Measurements from ENCODE around the gene CRCP. TPM values are rescaled to one million over a fixed set of nuclear protein-coding genes. Genes with fewer than 3 reads are reported as not detected.

CRCP gene
- total and polyA plus RNA-seq, 10 donors, result 11.5 to 46.2 (median 41.7) TPM

DNA sequence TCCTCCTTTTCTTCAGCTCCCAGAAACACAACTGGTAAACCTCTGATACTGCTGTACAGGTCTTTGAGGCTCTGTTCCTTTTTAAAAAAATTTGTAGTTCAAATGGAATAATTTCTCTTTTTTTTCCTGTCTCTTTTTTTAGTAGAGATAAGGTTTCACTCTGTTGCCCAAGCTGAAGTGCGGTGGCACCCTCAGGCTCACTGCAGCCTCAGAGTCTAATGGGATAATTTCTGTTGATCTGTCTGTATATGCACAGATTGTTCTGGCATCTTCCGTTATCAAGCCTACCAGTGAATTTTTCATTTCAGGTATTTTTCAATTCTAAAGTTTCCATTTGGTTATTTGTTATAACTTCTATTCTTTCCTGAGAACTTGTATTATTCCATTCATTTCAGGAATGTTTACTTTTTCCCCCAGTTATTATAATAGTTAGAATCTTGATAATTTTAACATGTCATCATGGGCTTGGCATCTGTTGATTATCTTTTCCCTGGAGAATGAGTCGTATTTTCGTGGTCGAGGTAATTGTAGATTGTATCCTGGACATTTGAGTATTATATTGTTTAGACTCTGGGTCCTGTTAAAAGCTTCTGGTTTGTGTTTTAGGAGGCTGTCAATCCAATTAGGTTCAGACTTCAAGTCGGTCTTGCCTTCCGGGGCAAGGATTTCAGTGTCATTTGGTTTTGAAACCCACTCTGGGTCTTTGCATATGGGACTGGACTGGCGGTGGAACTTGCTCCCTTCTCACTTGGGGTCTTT lies 24.5 kb downstream of the CRCP start:
- H3K36me3 ChIP-seq, result peaks cover 4 to 100% (median 62%) of the 10 kb centered on the region in 6 donors
- no peaks in the 10 kb centered on the region for H3K27me3 ChIP-seq (replicated peaks in 1 of 7)
- WGBS, 5 donors, result 86 to 94% (median 92%) methylated on average over 8 of the region's 8 CpGs
- H3K9me3 ChIP-seq, result no peaks in the 10 kb centered on the region
- H3K4me3 ChIP-seq, result no peak overlapping the region
- no peak for DNase-seq
- no peak overlapping the region for H3K27ac ChIP-seq
- intact Hi-C loops (cut with DNase I; ENCODE audit: low total_unique reads), result no loop called here
- H3K4me1 ChIP-seq, result peaks cover 0 to 34% (median 19%) of the 10 kb centered on the region in 6 donors
- TF ChIP-seq, protein P1, sequence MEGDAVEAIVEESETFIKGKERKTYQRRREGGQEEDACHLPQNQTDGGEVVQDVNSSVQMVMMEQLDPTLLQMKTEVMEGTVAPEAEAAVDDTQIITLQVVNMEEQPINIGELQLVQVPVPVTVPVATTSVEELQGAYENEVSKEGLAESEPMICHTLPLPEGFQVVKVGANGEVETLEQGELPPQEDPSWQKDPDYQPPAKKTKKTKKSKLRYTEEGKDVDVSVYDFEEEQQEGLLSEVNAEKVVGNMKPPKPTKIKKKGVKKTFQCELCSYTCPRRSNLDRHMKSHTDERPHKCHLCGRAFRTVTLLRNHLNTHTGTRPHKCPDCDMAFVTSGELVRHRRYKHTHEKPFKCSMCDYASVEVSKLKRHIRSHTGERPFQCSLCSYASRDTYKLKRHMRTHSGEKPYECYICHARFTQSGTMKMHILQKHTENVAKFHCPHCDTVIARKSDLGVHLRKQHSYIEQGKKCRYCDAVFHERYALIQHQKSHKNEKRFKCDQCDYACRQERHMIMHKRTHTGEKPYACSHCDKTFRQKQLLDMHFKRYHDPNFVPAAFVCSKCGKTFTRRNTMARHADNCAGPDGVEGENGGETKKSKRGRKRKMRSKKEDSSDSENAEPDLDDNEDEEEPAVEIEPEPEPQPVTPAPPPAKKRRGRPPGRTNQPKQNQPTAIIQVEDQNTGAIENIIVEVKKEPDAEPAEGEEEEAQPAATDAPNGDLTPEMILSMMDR (IDR thresholded peaks at IDR 0.05 in 8 of 11, conservative IDR thresholded peaks at IDR 0.05 in 3 of 11), result no peak
- TF ChIP-seq POLR2A (IDR thresholded peaks at IDR 0.05) (no peak), POLR2AphosphoS5 (IDR thresholded peaks at IDR 0.05) (no peak)

DNA sequence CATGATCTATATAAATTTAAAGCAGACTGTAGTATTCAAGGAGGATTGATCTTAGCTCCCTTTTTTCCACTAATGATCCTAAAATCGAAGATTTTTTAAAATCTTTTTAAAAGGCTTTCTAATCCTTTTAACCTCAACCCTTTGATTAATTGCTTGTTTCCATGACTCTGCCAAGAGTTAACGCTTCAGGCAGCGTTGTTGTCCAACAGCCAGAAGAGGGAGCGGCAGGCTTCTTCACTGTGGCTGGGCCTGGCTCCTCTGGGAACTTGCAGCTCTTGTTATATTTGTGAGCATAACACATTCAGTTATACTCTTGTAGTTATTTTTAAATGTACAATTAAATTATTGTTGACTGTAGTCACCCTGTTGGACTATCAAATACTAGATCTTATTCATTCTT lies 26.3 kb downstream of the CRCP start:
- intact Hi-C loops (cut with DNase I; ENCODE audit: low total_unique reads), result no loop called here
- 59 to 69% (median 67%) methylated on average over 4 of the region's 4 CpGs for WGBS, 5 donors
- H3K27ac ChIP-seq, result peak overlapping the region in 3 of 8 donors; percentile 19 to 39 (median 35)
- H3K27me3 ChIP-seq (replicated peaks in 1 of 7), result no peaks in the 10 kb centered on the region
- H3K4me3 ChIP-seq, result no peak overlapping the region
- TF ChIP-seq, protein P1 (IDR thresholded peaks at IDR 0.05 in 8 of 11, conservative IDR thresholded peaks at IDR 0.05 in 3 of 11), result peak in 7 of 11 experiments; percentile 15 to 64 (median 56)
- TF ChIP-seq POLR2A (IDR thresholded peaks at IDR 0.05) (no peak), POLR2AphosphoS5 (IDR thresholded peaks at IDR 0.05) (peak in 1 of 3 donors; percentile 36)
- H3K36me3 ChIP-seq, result peaks cover 0 to 100% (median 61%) of the 10 kb centered on the region in 6 donors
- H3K9me3 ChIP-seq, result no peaks in the 10 kb centered on the region
- peaks cover 0 to 51% (median 24%) of the 10 kb centered on the region in 6 donors for H3K4me1 ChIP-seq
- no peak for DNase-seq

DNA sequence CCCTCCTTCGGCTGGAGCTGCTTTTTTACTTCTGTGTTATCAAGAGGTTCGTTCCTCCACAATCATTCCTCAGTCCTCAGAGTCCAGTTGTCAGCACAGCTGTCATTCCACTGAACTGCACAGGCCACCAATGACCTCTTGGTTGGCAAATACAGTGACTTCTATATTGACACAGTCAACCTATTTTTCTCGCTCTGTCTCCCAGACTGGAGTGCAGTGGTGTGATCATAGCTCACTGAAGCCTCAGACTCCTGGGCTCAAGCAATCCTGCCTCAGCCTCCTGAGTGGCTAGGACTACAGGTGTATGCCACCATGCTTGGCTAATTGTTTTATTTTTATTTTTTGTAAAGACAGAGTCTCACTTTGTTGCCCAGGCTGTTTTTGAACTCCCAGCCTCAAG lies 27.7 kb downstream of the CRCP start:
- H3K36me3 ChIP-seq, result peaks cover 0 to 100% (median 57%) of the 10 kb centered on the region in 6 donors
- H3K4me3 ChIP-seq, result no peak overlapping the region
- peak overlapping the region in 6 of 8 donors; percentile 49 to 81 (median 66) for H3K27ac ChIP-seq
- intact Hi-C loops (cut with DNase I; ENCODE audit: low total_unique reads), result no loop called here
- H3K4me1 ChIP-seq, result peaks cover 0 to 58% (median 24%) of the 10 kb centered on the region in 6 donors
- no peaks in the 10 kb centered on the region for H3K27me3 ChIP-seq (replicated peaks in 1 of 7)
- WGBS, 5 donors, result 94 to 99% (median 95%) methylated on average over 3 of the region's 3 CpGs
- no peaks in the 10 kb centered on the region for H3K9me3 ChIP-seq
- no peak for DNase-seq
- no peak for TF ChIP-seq POLR2A (IDR thresholded peaks at IDR 0.05)
- TF ChIP-seq POLR2AphosphoS5 (IDR thresholded peaks at IDR 0.05), result no peak

GRCh38 chr7:66142996-66143395 lies 28.3 kb downstream of the CRCP start:
- H3K27ac ChIP-seq, result peak overlapping the region in 7 of 8 donors; percentile 49 to 81 (median 67)
- no peaks in the 10 kb centered on the region for H3K9me3 ChIP-seq
- peaks cover 0 to 63% (median 24%) of the 10 kb centered on the region in 6 donors for H3K4me1 ChIP-seq
- 73 to 85% (median 84%) methylated on average over 5 of the region's 5 CpGs for WGBS, 5 donors
- no peak overlapping the region for H3K4me3 ChIP-seq
- no peak for TF ChIP-seq POLR2A (IDR thresholded peaks at IDR 0.05)
- TF ChIP-seq POLR2AphosphoS5 (IDR thresholded peaks at IDR 0.05), result no peak
- TF ChIP-seq, protein P1 (IDR thresholded peaks at IDR 0.05 in 8 of 11, conservative IDR thresholded peaks at IDR 0.05 in 3 of 11), result no peak
- peaks cover 0 to 100% (median 57%) of the 10 kb centered on the region in 6 donors for H3K36me3 ChIP-seq
- no peaks in the 10 kb centered on the region for H3K27me3 ChIP-seq (replicated peaks in 1 of 7)
- no peak for DNase-seq
- intact Hi-C loops (cut with DNase I; ENCODE audit: low total_unique reads), result no loop called here

Measured in spleen (tissue), 11 donors.